Sigmoid colon (tissue), 7 donors: ENCODE data around the gene PROSER2. TPM values are rescaled to one million over a fixed set of nuclear protein-coding genes. Genes with fewer than 3 reads are reported as not detected.
A peak's percentile ranks its signal among the peaks of the same experiment; 100 is the strongest.

ENCODE experiments used
- DNase-seq: peaks from one replicate; pipeline ENCODE4 v3.0.0-alpha.2; 2019
- H3K27ac ChIP-seq, 4 donors: fragments of 200-600 bp; sonication (generic); one replicate each; pipeline ENCODE4 v1.5.1; 2016 to 2019; ENCODE audit warnings: mild to moderate bottlenecking in 1 of 4
- H3K27me3 ChIP-seq, 3 donors: fragments of 200-600 bp; sonication (generic); one replicate each; pipeline ENCODE4 v1.5.1; 2019; ENCODE audit warnings: mild to moderate bottlenecking in 1 of 3
- H3K36me3 ChIP-seq, 4 donors: fragments of 200-600 bp; sonication (generic); one replicate each; pipeline ENCODE4 v1.5.1; 2016 to 2019
- H3K4me1 ChIP-seq, 4 donors: fragments of 200-600 bp; sonication (generic); one replicate each; pipeline ENCODE4 v1.5.1; 2017 to 2019
- H3K4me3 ChIP-seq, 4 donors: fragments of 200-600 bp; sonication (generic); one replicate each; pipeline ENCODE4 v1.5.1; 2017 to 2019; ENCODE audit warnings: mild to moderate bottlenecking in 2 of 4, moderate library complexity in 1 of 4
- H3K9me3 ChIP-seq, 4 donors: fragments of 200-600 bp in 3 of 4; sonication (generic) in 3 of 4; one replicate each; pipeline versions ENCODE4 v1.5.1 to v1.6.1; 2013 to 2019
- EP300 ChIP-seq, 4 donors: sonication (generic); formaldehyde crosslinking; IDR thresholded peaks; one replicate each; pipeline ENCODE4 v1.6.1; 2017; ENCODE audit warnings: antibody characterized with exemption in 4 of 4
- POLR2A ChIP-seq, 2 donors: fragments of 450-650 bp; IDR thresholded peaks; one replicate each; pipeline ENCODE4 v1.6.1; 2016; ENCODE audit warnings: antibody characterized with exemption in 2 of 2, mild to moderate bottlenecking in 2 of 2, moderate library complexity in 2 of 2
- POLR2AphosphoS5 ChIP-seq, 4 donors: sonication (generic); formaldehyde crosslinking; IDR thresholded peaks; one replicate each; pipeline ENCODE4 v1.6.1; 2017; ENCODE audit warnings: antibody characterized with exemption in 4 of 4
- WGBS, 2 donors: extraction: QIAGEN DNeasy Blood & Tissue Kit; methylation state at CpG; one replicate each; pipeline ENCODE4 v1.1.7; 2013; 5-methylcytosine and 5-hydroxymethylcytosine counted together
- intact Hi-C: fragments of 100-400 bp; cut with DNase I; formaldehyde crosslinking; loops from one replicate; pipeline ENCODE4 v1.15.1; 2023
- polyA plus RNA-seq, 3 donors: library from polyadenylated mRNA; stranded (reverse); fragments of 200-250 nt; gene quantifications; one replicate each; pipeline ENCODE4 v1.2.3, GENCODE V29; 2013
- total RNA-seq, 4 donors: library from RNA; depleted of rRNA; stranded (reverse); fragments of >200 nt; gene quantifications; one replicate each; pipeline ENCODE4 v1.1.0, GENCODE V29; 2016
- TF ChIP-seq, protein P1 (sequence below), 4 experiments: fragments of 450-650 bp in 3 of 4; fragments of 200-600 bp in 1 of 4; IDR thresholded peaks; one replicate each; pipeline ENCODE4 v1.5.1; 2016 to 2019; ENCODE audit warnings: antibody characterized with exemption in 4 of 4, mild to moderate bottlenecking in 3 of 4, moderate library complexity in 2 of 4
- donor health status: healthy with polysubstance abuse.
- donor health status: Bipolar disorder and iron deficiency.
- donor health status: healthy.

The PROSER2 gene
- total and polyA plus RNA-seq, 7 donors = 0.60 to 2.8 (median 1.8) TPM

DNA sequence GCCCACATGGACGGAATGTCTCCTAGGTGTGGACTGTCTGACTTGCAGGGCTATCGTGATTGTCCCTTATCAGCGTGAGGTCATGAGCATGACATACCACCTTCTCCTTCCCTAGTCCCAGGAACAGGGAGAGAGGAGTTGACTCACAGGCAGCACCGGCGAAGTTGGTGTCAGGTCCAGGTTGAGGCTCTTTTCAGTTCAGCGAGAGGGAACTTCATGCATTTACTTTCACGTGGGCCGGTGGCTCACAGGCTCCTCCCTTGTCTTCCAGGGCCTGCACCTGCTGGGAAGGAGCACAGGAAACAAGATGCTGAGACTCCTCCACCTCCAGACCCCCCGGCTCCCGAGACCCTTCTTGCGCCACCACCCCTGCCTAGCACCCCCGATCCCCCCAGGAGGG lies 46.1 kb downstream of the PROSER2 start:
- DNase-seq = no peak
- no peak overlapping the region for H3K27ac ChIP-seq
- peaks cover 0 to 29% (median 20%) of the 10 kb centered on the region in 3 donors for H3K27me3 ChIP-seq
- H3K36me3 ChIP-seq = no peaks in the 10 kb centered on the region
- TF ChIP-seq POLR2A (IDR thresholded peaks at IDR 0.05) = no peak
- no peak for TF ChIP-seq EP300 (IDR thresholded peaks at IDR 0.05)
- TF ChIP-seq, protein P1, sequence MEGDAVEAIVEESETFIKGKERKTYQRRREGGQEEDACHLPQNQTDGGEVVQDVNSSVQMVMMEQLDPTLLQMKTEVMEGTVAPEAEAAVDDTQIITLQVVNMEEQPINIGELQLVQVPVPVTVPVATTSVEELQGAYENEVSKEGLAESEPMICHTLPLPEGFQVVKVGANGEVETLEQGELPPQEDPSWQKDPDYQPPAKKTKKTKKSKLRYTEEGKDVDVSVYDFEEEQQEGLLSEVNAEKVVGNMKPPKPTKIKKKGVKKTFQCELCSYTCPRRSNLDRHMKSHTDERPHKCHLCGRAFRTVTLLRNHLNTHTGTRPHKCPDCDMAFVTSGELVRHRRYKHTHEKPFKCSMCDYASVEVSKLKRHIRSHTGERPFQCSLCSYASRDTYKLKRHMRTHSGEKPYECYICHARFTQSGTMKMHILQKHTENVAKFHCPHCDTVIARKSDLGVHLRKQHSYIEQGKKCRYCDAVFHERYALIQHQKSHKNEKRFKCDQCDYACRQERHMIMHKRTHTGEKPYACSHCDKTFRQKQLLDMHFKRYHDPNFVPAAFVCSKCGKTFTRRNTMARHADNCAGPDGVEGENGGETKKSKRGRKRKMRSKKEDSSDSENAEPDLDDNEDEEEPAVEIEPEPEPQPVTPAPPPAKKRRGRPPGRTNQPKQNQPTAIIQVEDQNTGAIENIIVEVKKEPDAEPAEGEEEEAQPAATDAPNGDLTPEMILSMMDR (IDR thresholded peaks at IDR 0.05) = no peak
- H3K9me3 ChIP-seq = no peaks in the 10 kb centered on the region
- H3K4me1 ChIP-seq = peaks cover 0 to 13% (median 11%) of the 10 kb centered on the region in 4 donors
- WGBS, 2 donors = 88 to 92% methylated on average over 12 of the region's 12 CpGs
- intact Hi-C loops = no loop called here
- no peak overlapping the region for H3K4me3 ChIP-seq

DNA sequence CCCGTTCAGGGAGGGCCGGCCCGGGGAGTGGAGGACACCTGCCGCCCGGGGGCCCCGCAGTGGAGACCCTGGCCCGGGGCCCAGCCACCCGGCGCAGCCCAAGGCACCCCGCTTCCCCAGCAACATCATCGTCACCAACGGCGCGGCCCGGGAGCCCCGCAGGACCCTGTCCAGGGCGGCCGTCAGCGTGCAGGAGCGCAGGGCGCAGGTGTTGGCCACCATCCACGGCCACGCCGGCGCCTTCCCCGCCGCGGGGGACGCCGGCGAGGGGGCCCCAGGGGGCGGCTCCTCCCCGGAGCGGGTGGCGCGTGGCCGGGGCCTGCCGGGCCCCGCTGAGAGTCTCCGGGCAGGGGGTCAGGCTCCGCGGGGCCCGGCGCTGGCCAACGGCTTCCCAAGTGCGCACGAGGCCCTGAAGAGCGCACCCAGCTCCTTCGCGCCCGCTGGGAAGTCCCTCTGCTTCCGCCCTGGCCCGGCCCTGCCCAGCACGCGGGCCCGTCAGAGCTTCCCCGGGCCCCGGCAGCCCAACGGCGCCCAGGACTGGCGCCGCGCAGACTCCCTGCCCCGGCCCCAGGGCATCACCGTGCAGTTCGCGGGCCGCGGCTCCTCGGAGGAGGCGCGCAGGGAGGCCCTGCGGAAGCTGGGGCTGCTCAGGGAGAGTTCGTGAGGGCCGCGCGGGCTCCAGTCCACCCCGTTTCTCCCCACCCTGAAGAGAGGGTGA lies 46.7 kb downstream of the PROSER2 start:
- Histone ChIP-seq H3K27me3 (peaks cover 0 to 29% (median 20%) of the 10 kb centered on the region in 3 donors), H3K36me3 (no peaks in the 10 kb centered on the region), H3K9me3 (no peaks in the 10 kb centered on the region), H3K4me1 (peaks cover 0 to 15% (median 13%) of the 10 kb centered on the region in 4 donors), H3K27ac (no peak overlapping the region), H3K4me3 (peak overlapping the region in 3 of 4 donors; percentile 5 to 38 (median 30))
- WGBS, 2 donors = 79 to 88% methylated on average over 78 of the region's 78 CpGs
- intact Hi-C loops = no loop called here
- DNase-seq = no peak
- no peak for TF ChIP-seq POLR2A (IDR thresholded peaks at IDR 0.05)
- TF ChIP-seq POLR2AphosphoS5 (IDR thresholded peaks at IDR 0.05) = no peak
- no peak for TF ChIP-seq EP300 (IDR thresholded peaks at IDR 0.05)
- TF ChIP-seq, protein P1 (IDR thresholded peaks at IDR 0.05) = no peak

DNA sequence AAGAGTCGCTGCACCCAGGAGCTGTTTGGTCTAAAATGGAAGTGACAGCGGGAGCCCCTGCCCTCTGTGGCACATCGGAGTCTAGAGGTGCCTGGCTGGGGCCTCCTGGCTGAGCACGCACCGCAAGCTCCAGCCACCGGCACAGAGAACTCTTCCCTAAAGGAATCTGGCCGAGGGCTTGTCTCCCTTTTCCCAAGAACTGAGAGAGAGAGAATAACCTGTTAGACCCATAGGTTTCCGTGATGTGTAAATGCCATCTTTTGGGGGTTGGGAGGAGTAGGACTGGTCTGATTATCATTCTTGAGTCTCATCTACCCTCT lies 47.3 kb downstream of the PROSER2 start:
- Histone ChIP-seq H3K4me3 (peak overlapping the region in 2 of 4 donors; percentile 30 to 38), H3K27ac (no peak overlapping the region), H3K36me3 (no peaks in the 10 kb centered on the region), H3K27me3 (peaks cover 0 to 29% (median 20%) of the 10 kb centered on the region in 3 donors), H3K9me3 (no peaks in the 10 kb centered on the region), H3K4me1 (peaks cover 0 to 19% (median 16%) of the 10 kb centered on the region in 4 donors)
- TF ChIP-seq POLR2AphosphoS5 (IDR thresholded peaks at IDR 0.05) (no peak), POLR2A (IDR thresholded peaks at IDR 0.05) (no peak), EP300 (IDR thresholded peaks at IDR 0.05) (no peak)
- TF ChIP-seq, protein P1 (IDR thresholded peaks at IDR 0.05) = no peak
- intact Hi-C loops = no loop called here
- 86 to 94% methylated on average over 8 of the region's 8 CpGs for whole genome bisulfite sequencing, 2 donors
- peak; percentile 11 for DNase-seq

DNA sequence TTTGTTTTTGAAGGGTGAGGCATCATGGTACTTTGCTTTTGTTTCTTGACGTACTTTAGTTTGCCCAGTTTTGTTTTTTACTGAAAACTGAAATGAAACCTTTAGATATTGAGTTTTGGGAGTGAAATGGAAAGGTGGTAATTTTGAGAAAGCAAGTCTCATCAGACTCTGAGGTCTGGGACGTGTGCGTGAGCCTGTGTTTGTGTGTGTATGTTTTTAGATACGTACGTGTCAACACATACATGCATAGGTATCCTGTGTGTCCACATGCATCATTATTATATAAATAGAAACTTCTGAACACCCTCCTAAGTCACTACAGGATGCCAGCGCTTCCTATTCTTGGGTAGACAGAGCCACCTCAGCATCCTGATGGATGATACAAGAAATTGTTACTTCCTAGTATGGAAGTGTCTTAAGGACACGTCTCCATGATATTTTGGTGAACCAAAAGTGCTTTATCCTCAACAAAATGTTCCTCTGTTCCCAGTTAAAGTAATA lies 47.8 kb downstream of the PROSER2 start:
- intact Hi-C loops = no loop called here
- DNase-seq = no peak
- TF ChIP-seq POLR2A (IDR thresholded peaks at IDR 0.05) (no peak), POLR2AphosphoS5 (IDR thresholded peaks at IDR 0.05) (no peak), EP300 (IDR thresholded peaks at IDR 0.05) (no peak)
- TF ChIP-seq, protein P1 (IDR thresholded peaks at IDR 0.05) = no peak
- Histone ChIP-seq H3K27me3 (peaks cover 0 to 29% (median 20%) of the 10 kb centered on the region in 3 donors), H3K4me3 (no peak overlapping the region), H3K27ac (no peak overlapping the region), H3K9me3 (no peaks in the 10 kb centered on the region), H3K4me1 (peaks cover 0 to 25% (median 20%) of the 10 kb centered on the region in 4 donors), H3K36me3 (no peaks in the 10 kb centered on the region)
- 83 to 94% methylated on average over 7 of the region's 7 CpGs for WGBS, 2 donors
